Uterus (tissue), 2 donors: ENCODE results near the gene ADH6.

Experiments
- CTCF ChIP-seq, 4 experiments: fragments of 200-600 bp in 2 of 4; fragments of 450-650 bp in 2 of 4; sonication (generic) in 2 of 4; IDR thresholded peaks; one replicate each; pipeline ENCODE4 v1.5.1; 2016 to 2019; ENCODE audit warnings: antibody characterized with exemption in 4 of 4, mild to moderate bottlenecking in 2 of 4, moderate library complexity in 1 of 4
- POLR2A ChIP-seq, 2 donors: fragments of 450-650 bp; IDR thresholded peaks; one replicate each; pipeline ENCODE4 v1.6.1; 2016; ENCODE audit warnings: antibody characterized with exemption in 2 of 2, mild to moderate bottlenecking in 1 of 2, moderate library complexity in 1 of 2

- TF ChIP-seq CTCF (IDR thresholded peaks at IDR 0.05) (no peak), POLR2A (IDR thresholded peaks at IDR 0.05) (no peak)
Observed at GRCh38 chr4:99264927-99265326, 45.9 kb upstream of the ADH6 start.
